ENCODE data around the gene MYH15. TPM values are rescaled to one million over a fixed set of nuclear protein-coding genes. Genes with fewer than 3 reads are reported as not detected.

MYH15 gene
- total RNA-seq, 1 donor from 2014 or later: 0.05 TPM

DNA sequence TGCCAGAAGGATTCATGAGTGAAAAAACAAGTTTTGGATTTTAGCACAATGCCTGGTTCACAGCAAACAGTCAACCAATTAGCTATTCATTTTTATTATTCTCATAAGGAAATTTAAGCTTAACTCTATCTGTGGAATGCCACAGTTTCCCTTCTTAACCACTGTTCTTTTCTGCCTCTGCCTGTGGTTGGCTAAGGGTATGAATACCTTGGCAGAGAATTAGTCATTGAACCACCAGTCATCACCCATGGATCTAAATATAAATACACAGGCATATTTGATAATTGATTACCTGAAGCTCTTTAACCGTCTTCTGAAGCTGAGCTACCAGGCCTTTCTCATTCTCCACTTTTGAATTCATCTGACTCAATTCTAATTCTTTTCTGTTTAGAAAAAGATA is 79.9 kb downstream of the MYH15 start:
- H3K4me1 Mint-ChIP-seq (ENCODE audit: unreplicated experiment): no peaks in the 10 kb centered on the region
- H3K27me3 Mint-ChIP-seq (ENCODE audit: unreplicated experiment): peaks cover 2% of the 10 kb centered on the region

DNA sequence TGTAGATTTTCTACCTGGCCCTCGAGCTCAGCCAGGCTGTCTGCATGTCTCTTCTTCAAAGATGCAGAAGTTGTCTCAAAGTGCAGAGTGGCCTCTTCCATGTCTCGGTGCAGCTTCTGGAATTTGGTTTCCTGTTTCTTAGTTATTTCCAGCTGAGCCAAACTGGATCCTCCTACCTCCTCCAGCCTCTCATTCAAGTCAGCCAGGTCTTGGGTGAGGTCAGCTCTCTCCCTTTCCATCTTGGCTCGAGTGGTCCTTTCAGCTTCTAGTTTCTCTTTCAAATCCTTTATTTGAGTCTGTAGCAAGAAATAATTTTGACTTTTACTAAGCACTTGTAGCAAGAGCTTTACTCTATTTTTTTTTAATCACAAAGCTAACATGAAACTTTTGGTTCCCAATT is 81.8 kb downstream of the MYH15 start:
- no peak for DNase-seq (ENCODE audit: extremely low spot score, unreplicated experiment)
- Mint-ChIP-seq H3K4me1 (ENCODE audit: unreplicated experiment) (no peaks in the 10 kb centered on the region), H3K27ac (ENCODE audit: unreplicated experiment) (no peak overlapping the region), H3K36me3 (ENCODE audit: unreplicated experiment) (no peaks in the 10 kb centered on the region), H3K27me3 (ENCODE audit: unreplicated experiment) (peaks cover 2% of the 10 kb centered on the region), H3K4me3 (ENCODE audit: unreplicated experiment) (no peak overlapping the region), H3K9me3 (ENCODE audit: unreplicated experiment) (no peaks in the 10 kb centered on the region)
- TF ChIP-seq CTCF (IDR thresholded peaks at IDR 0.05): no peak

More for the DNA sequence above, 79.9 kb downstream of the MYH15 start:
- DNase-seq (ENCODE audit: extremely low spot score, unreplicated experiment): no peak
- no peaks in the 10 kb centered on the region for H3K9me3 Mint-ChIP-seq (ENCODE audit: unreplicated experiment)
- H3K27ac Mint-ChIP-seq (ENCODE audit: unreplicated experiment): no peak overlapping the region
- H3K36me3 Mint-ChIP-seq (ENCODE audit: unreplicated experiment): no peaks in the 10 kb centered on the region
- no peak for TF ChIP-seq CTCF (IDR thresholded peaks at IDR 0.05)
- no peak overlapping the region for H3K4me3 Mint-ChIP-seq (ENCODE audit: unreplicated experiment)

GRCh38 chr3:108420926-108421325 is 89.5 kb downstream of the MYH15 start:
- Mint-ChIP-seq H3K36me3 (ENCODE audit: unreplicated experiment) (no peaks in the 10 kb centered on the region), H3K27ac (ENCODE audit: unreplicated experiment) (no peak overlapping the region), H3K4me3 (ENCODE audit: unreplicated experiment) (no peak overlapping the region), H3K4me1 (ENCODE audit: unreplicated experiment) (no peaks in the 10 kb centered on the region), H3K9me3 (ENCODE audit: unreplicated experiment) (no peaks in the 10 kb centered on the region), H3K27me3 (ENCODE audit: unreplicated experiment) (no peaks in the 10 kb centered on the region)
- DNase-seq (ENCODE audit: extremely low spot score, unreplicated experiment): no peak
- TF ChIP-seq CTCF (IDR thresholded peaks at IDR 0.05): no peak

DNA sequence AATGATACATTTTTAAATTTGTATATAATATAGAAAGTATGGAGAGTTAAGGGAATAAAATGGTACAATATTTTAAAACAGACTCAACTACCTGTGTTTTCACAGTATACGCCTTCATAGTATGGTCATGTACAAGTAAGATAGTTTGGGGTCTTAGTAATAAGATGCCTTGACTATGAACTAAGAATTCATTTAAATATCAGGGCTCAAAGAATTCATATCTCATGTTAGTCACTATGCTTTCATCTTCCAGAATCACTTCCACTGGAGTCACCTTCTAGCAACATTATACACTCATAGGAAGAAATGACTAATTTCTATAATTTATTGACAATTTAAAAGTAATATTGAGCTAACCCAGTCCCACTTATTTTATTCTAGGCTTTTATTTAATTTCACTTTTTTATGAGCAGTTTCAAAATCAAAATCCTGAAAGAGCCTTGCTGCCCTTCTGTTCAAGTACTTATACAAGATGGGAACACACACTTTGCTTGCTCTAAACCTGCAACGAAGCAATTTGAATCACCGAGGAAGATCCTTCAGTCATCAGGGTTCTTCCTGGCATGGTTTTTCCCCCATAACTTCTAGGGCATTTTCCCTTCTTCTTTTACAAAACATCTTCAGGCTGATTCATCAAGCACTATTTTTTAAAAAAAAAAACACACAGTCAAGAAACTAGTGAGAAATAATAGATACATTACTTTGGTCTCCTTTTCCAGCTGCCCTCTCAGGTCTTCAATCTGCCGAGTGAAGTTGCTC is 94.1 kb downstream of the MYH15 start:
- no peaks in the 10 kb centered on the region for H3K36me3 Mint-ChIP-seq (ENCODE audit: unreplicated experiment)

More for the DNA sequence above, 94.1 kb downstream of the MYH15 start:
- H3K4me1 Mint-ChIP-seq (ENCODE audit: unreplicated experiment): no peaks in the 10 kb centered on the region
- H3K4me3 Mint-ChIP-seq (ENCODE audit: unreplicated experiment): no peak overlapping the region
- no peaks in the 10 kb centered on the region for H3K9me3 Mint-ChIP-seq (ENCODE audit: unreplicated experiment)
- H3K27ac Mint-ChIP-seq (ENCODE audit: unreplicated experiment): no peak overlapping the region
- DNase-seq (ENCODE audit: extremely low spot score, unreplicated experiment): no peak
- TF ChIP-seq CTCF (IDR thresholded peaks at IDR 0.05): no peak
- peaks cover 2% of the 10 kb centered on the region for H3K27me3 Mint-ChIP-seq (ENCODE audit: unreplicated experiment)

Measured in osteocyte (in vitro differentiated cells).